ENCODE results near the gene LUC7L3.

DNA sequence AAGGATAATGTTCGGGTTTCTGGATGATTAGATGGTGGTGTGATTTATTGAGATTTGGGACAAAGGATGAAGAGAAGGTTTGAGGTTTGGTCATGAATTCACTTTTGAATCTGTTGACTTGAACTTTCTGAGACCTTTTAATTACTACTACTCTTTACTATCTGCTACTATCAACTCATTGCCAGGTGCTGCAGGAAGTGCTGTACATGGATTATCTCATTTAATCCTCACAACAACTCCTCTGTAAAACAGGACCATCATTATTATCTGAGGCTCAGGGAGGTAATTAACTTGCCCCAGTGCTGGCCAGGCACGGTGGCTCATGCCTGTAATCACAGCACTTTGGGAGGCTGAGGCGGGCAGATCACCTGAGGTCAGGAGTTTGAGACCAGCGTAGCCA lies 8.8 kb upstream of the LUC7L3 start:
- no peak for TF ChIP-seq CTCF (IDR thresholded peaks at IDR 0.05)
- no peak for TF ChIP-seq POLR2A (IDR thresholded peaks at IDR 0.05)

All from lower leg skin (tissue), 3 donors.